Endometrium (tissue), 2 donors: ENCODE data around the gene NKX6-2.
"Not testable (repeated sequence)": the region's sequence is repeated elsewhere in the genome, so short reads cannot be mapped to it uniquely, and the experiment has no call there.

ENCODE experiments used
- FAIRE-seq: peaks from 2 replicates; lab custom pipeline; 2012; peaks lifted over from hg19 to GRCh38; lab: Jason Lieb, UNC
- donor health status: control.
- donor health status: control.

Gene NKX6-2

GRCh38 chr10:132812520-132812919 lies 26.6 kb upstream of the NKX6-2 start:
- no peak for FAIRE-seq

- no peak for FAIRE-seq
These were observed 26.0 kb upstream of the NKX6-2 start for GRCh38 chr10:132811891-132812481.

GRCh38 chr10:132810807-132811700 lies 25.1 kb upstream of the NKX6-2 start:
- FAIRE-seq, result no peak

GRCh38 chr10:132810141-132810806 lies 24.3 kb upstream of the NKX6-2 start:
- no peak for FAIRE-seq

GRCh38 chr10:132809232-132810140 lies 23.5 kb upstream of the NKX6-2 start:
- no peak for FAIRE-seq

- FAIRE-seq, result no peak
These were observed 22.7 kb upstream of the NKX6-2 start for GRCh38 chr10:132808383-132809231.

GRCh38 chr10:132807621-132808049 lies 21.7 kb upstream of the NKX6-2 start:
- FAIRE-seq, result no peak

- no peak for FAIRE-seq
These were observed 20.6 kb upstream of the NKX6-2 start for GRCh38 chr10:132806561-132807003.

- FAIRE-seq, result no peak
These were observed 20.2 kb upstream of the NKX6-2 start for GRCh38 chr10:132806110-132806509.

- FAIRE-seq, result no peak
These were observed 19.7 kb upstream of the NKX6-2 start for GRCh38 chr10:132805599-132805998.

- FAIRE-seq, result no peak
These were observed 19.0 kb upstream of the NKX6-2 start for GRCh38 chr10:132804785-132805426.

GRCh38 chr10:132804287-132804686 lies 18.3 kb upstream of the NKX6-2 start:
- FAIRE-seq, result no peak

- FAIRE-seq, result no peak
These were observed 17.7 kb upstream of the NKX6-2 start for GRCh38 chr10:132803416-132804210.

GRCh38 chr10:132802694-132803320 lies 16.9 kb upstream of the NKX6-2 start:
- FAIRE-seq, result no peak

GRCh38 chr10:132802048-132802447 lies 16.1 kb upstream of the NKX6-2 start:
- FAIRE-seq, result no peak

- FAIRE-seq, result no peak
These were observed 13.9 kb upstream of the NKX6-2 start for GRCh38 chr10:132799865-132800264.

- FAIRE-seq, result no peak
These were observed 12.9 kb upstream of the NKX6-2 start for GRCh38 chr10:132798876-132799275.

GRCh38 chr10:132798403-132798802 lies 12.5 kb upstream of the NKX6-2 start:
- FAIRE-seq, result no peak

GRCh38 chr10:132797986-132798385 lies 12.0 kb upstream of the NKX6-2 start:
- FAIRE-seq, result not testable (repeated sequence)
